B cell (primary cell): ENCODE data around the gene ZNF727. TPM values are rescaled to one million over a fixed set of nuclear protein-coding genes. Genes with fewer than 3 reads are reported as not detected.
"Not testable (repeated sequence)": the region's sequence is repeated elsewhere in the genome, so short reads cannot be mapped to it uniquely, and the experiment has no call there.

Experiments used
- ATAC-seq: fragments of 200-7000 bp; cut with Tn5 transposase; one replicate; pipeline ENCODE4 v1.10.0; 2021; ENCODE audit warnings: low read depth, mild to moderate bottlenecking, moderate number of reproducible peaks, moderate library complexity
- CTCF ChIA-PET: fragments of 350-600 bp; sonication (Branson Sonifier 250); formaldehyde crosslinking; loops from one replicate; lab custom pipeline; 2021; ENCODE audit warnings: antibody characterized with exemption, inconsistent platforms; lab: Charles Lee
- POLR2A ChIA-PET: fragments of 350-600 bp; sonication (Branson Sonifier 250); formaldehyde crosslinking; loops from one replicate; lab custom pipeline; 2021; ENCODE audit warnings: antibody characterized with exemption; lab: Charles Lee
- DNase-seq: peaks from one replicate; pipeline ENCODE4 v3.0.0; 2013
- H2AFZ ChIP-seq: 2 replicates; pipeline ENCODE4 v1.6.1; 2012; ENCODE audit warnings: mild to moderate bottlenecking, low read depth, low read length; ENCODE audit not compliant: insufficient read depth, poor library complexity, severe bottlenecking
- H3K27ac ChIP-seq, 2 donors: 1 replicate in 1 of 2; 2 replicates in 1 of 2; pipeline ENCODE4 v1.5.1; 2012 to 2013; ENCODE audit warnings: low read length in 2 of 2, mild to moderate bottlenecking in 2 of 2, moderate library complexity in 1 of 2
- H3K27me3 ChIP-seq, 4 experiments: fragments of 200-600 bp in 1 of 4; sonication (generic) in 1 of 4; replicated peaks in 1 of 4; 1 replicate in 2 of 4; 2 replicates in 2 of 4; pipeline versions ENCODE4 v1.6.1 to v1.7.0; 2013 to 2016; ENCODE audit warnings: low read length in 3 of 4, mild to moderate bottlenecking in 2 of 4, mixed read lengths in 1 of 4, moderate library complexity in 1 of 4; ENCODE audit not compliant: insufficient read depth in 4 of 4, control insufficient read depth in 3 of 4; ENCODE audit errors: control extremely low read depth in 1 of 4
- H3K36me3 ChIP-seq, 2 experiments: replicated peaks in 1 of 2; 1 replicate in 1 of 2; 2 replicates in 1 of 2; pipeline versions ENCODE4 v1.6.1 to v1.7.1; 2013; ENCODE audit warnings: low read length in 1 of 2; ENCODE audit not compliant: insufficient read depth in 2 of 2, control insufficient read depth in 1 of 2; ENCODE audit errors: control extremely low read depth in 1 of 2, extremely low read depth in 1 of 2
- H3K4me1 ChIP-seq, 2 donors: fragments of 200-600 bp in 1 of 2; sonication (generic) in 1 of 2; 1 replicate in 1 of 2; 2 replicates in 1 of 2; pipeline versions ENCODE4 v1.5.1 to v1.6.1; 2013 to 2017; ENCODE audit warnings: low read length in 2 of 2; ENCODE audit not compliant: control insufficient read depth in 2 of 2, insufficient read depth in 2 of 2
- H3K4me2 ChIP-seq: replicated peaks from 2 replicates; pipeline ENCODE3; 2012; ENCODE audit warnings: mild to moderate bottlenecking, low read depth, low read length; ENCODE audit not compliant: poor library complexity, severe bottlenecking
- H3K4me3 ChIP-seq, 5 experiments: fragments of 200-600 bp in 1 of 5; sonication (generic) in 1 of 5; 1 replicate in 3 of 5; 2 replicates in 2 of 5; pipeline versions ENCODE4 v1.5.1 to v1.7.0; 2011 to 2016; ENCODE audit warnings: low read length in 4 of 5, mild to moderate bottlenecking in 4 of 5, low read depth in 2 of 5, control low read depth in 1 of 5, moderate library complexity in 1 of 5; ENCODE audit not compliant: insufficient read depth in 1 of 5; ENCODE audit errors: control extremely low read depth in 1 of 5, extremely low read depth in 1 of 5
- H3K79me2 ChIP-seq: fragments of 200-600 bp; sonication (generic); one replicate; pipeline ENCODE4 v1.6.0; 2016; ENCODE audit warnings: low read length; ENCODE audit not compliant: control insufficient read depth, insufficient read depth
- H3K9ac ChIP-seq: fragments of 200-600 bp; sonication (generic); 2 replicates; pipeline ENCODE4 v1.6.1; 2017; ENCODE audit warnings: mild to moderate bottlenecking, low read length, moderate library complexity
- H3K9me3 ChIP-seq, 3 donors: one replicate each; pipeline versions ENCODE4 v1.6.1 to v1.7.1; 2013; ENCODE audit warnings: low read length in 2 of 3; ENCODE audit not compliant: control insufficient read depth in 2 of 3, insufficient read depth in 1 of 3; ENCODE audit errors: control extremely low read depth in 1 of 3
- H4K20me1 ChIP-seq: 2 replicates; pipeline ENCODE4 v1.6.0; 2012; ENCODE audit warnings: mild to moderate bottlenecking, low read length; ENCODE audit not compliant: insufficient read depth, control insufficient read depth, poor library complexity, severe bottlenecking
- H3K27ac Mint-ChIP-seq: one replicate; pipeline ENCODE4 v1.8.0; 2021; ENCODE audit warnings: mixed read lengths
- H3K27me3 Mint-ChIP-seq: one replicate; pipeline ENCODE4 v1.8.0; 2021; ENCODE audit warnings: mixed read lengths
- H3K4me1 Mint-ChIP-seq: one replicate; pipeline ENCODE4 v1.8.0; 2021; ENCODE audit warnings: mixed read lengths
- H3K4me3 Mint-ChIP-seq: one replicate; pipeline ENCODE4 v1.8.0; 2021; ENCODE audit warnings: mixed read lengths
- H3K9me3 Mint-ChIP-seq: one replicate; pipeline ENCODE4 v1.8.0; 2022; ENCODE audit warnings: mixed read lengths; ENCODE audit not compliant: insufficient read depth
- CTCF ChIP-seq: fragments of 200-600 bp; IDR thresholded peaks from one replicate; pipeline ENCODE4 v1.8.0; 2022; ENCODE audit warnings: antibody characterized with exemption, mild to moderate bottlenecking
- EZH2 ChIP-seq: IDR thresholded peaks from 2 replicates; pipeline ENCODE4 v1.6.1; 2012; ENCODE audit warnings: borderline replicate concordance, low read depth, mild to moderate bottlenecking, moderate library complexity, low read length; ENCODE audit not compliant: insufficient read depth, poor library complexity, severe bottlenecking
- WGBS: methylation state at CpG from one replicate; pipeline ENCODE4 v1.1.5; 2013; ENCODE audit warnings: missing lambda C conversion rate; ENCODE audit not compliant: insufficient coverage; 5-methylcytosine and 5-hydroxymethylcytosine counted together
- intact Hi-C: fragments of 100-400 bp; cut with micrococcal nuclease; formaldehyde crosslinking; loops from one replicate; pipeline ENCODE4 v1.10.0; 2022
- polyA plus RNA-seq: library from polyadenylated mRNA; depleted of rRNA; stranded (reverse); fragments of >200 nt; gene quantifications from 2 replicates; pipeline ENCODE4 v1.2.3, GENCODE V29; 2012
- total RNA-seq, 2 donors: library from RNA; stranded (reverse); fragments of 120-200 nt in 1 of 2; gene quantifications; 1 replicate in 1 of 2; 2 replicates in 1 of 2; pipeline versions ENCODE4 v1.2.3 to v1.2.4, GENCODE V29; 2013 to 2022

Gene ZNF727
- total and polyA plus RNA-seq, 2 donors (not counting 1 experiment from before 2014, with no cell fraction given) = 0.55 to 1.2 TPM

- Mint-ChIP-seq H3K9me3 (peaks cover 23% of the 10 kb centered on the region), H3K4me3 (no peak overlapping the region), H3K4me1 (no peaks in the 10 kb centered on the region), H3K27ac (no peak overlapping the region), H3K27me3 (no peaks in the 10 kb centered on the region)
- H4K20me1 ChIP-seq = no peaks in the 10 kb centered on the region
- H3K4me1 ChIP-seq = no peaks in the 10 kb centered on the region
- DNase-seq (no peak), ATAC-seq (no peak)
- intact Hi-C loops = no loop called here
- no peak overlapping the region for H3K4me2 ChIP-seq
- CTCF ChIA-PET = no interaction called here
- POLR2A ChIA-PET = no interaction called here
- H3K36me3 ChIP-seq = no peaks in the 10 kb centered on the region
- no peak for TF ChIP-seq CTCF
- no peak for TF ChIP-seq EZH2
- H2AFZ ChIP-seq = no peak overlapping the region
- H3K79me2 ChIP-seq = no peaks in the 10 kb centered on the region
- no peak overlapping the region for H3K27ac ChIP-seq
- no CpG with 5 or more reads among the region's 2 CpGs for WGBS
- H3K9ac ChIP-seq = no peak overlapping the region
- peaks cover 8 to 78% (median 36%) of the 10 kb centered on the region in 3 donors for H3K9me3 ChIP-seq
- no peaks in the 10 kb centered on the region for H3K27me3 ChIP-seq
- H3K4me3 ChIP-seq = no peak overlapping the region
Measured at GRCh38 chr7:64078699-64078994, 33.4 kb downstream of the ZNF727 start.

GRCh38 chr7:64087501-64087900 is 42.3 kb downstream of the ZNF727 start:
- Histone ChIP-seq H2AFZ (no peak overlapping the region), H3K4me1 (no peaks in the 10 kb centered on the region), H3K36me3 (no peaks in the 10 kb centered on the region), H3K9ac (no peak overlapping the region), H3K27ac (no peak overlapping the region), H3K79me2 (no peaks in the 10 kb centered on the region), H3K4me2 (no peak overlapping the region), H3K27me3 (no peaks in the 10 kb centered on the region), H4K20me1 (no peaks in the 10 kb centered on the region), H3K9me3 (peaks cover 0 to 68% (median 28%) of the 10 kb centered on the region in 3 donors), H3K4me3 (no peak overlapping the region)
- Mint-ChIP-seq H3K9me3 (peaks cover 14% of the 10 kb centered on the region), H3K4me1 (no peaks in the 10 kb centered on the region), H3K4me3 (no peak overlapping the region), H3K27ac (no peak overlapping the region), H3K27me3 (no peaks in the 10 kb centered on the region)
- WGBS = 57% methylated on average over 2 of the region's 3 CpGs
- CTCF ChIA-PET = no interaction called here
- ATAC-seq (no peak), DNase-seq (no peak)
- intact Hi-C loops = no loop called here
- TF ChIP-seq EZH2 (no peak), CTCF (no peak)
- POLR2A ChIA-PET = no interaction called here

- H3K27me3 Mint-ChIP-seq, H3K27ac ChIP-seq, DNase-seq, CTCF ChIA-PET, ATAC-seq, POLR2A ChIA-PET, H3K4me3 ChIP-seq, H3K4me1 Mint-ChIP-seq, H3K27me3 ChIP-seq, H3K4me1 ChIP-seq, H3K4me2 ChIP-seq, H3K27ac Mint-ChIP-seq, H4K20me1 ChIP-seq, H2AFZ ChIP-seq, H3K36me3 ChIP-seq, intact Hi-C loops, H3K79me2 ChIP-seq, H3K4me3 Mint-ChIP-seq, H3K9ac ChIP-seq: not testable (repeated sequence)
- WGBS = 80% methylated on average over 3 of the region's 5 CpGs
- peaks cover 16% of the 10 kb centered on the region for H3K9me3 Mint-ChIP-seq
- H3K9me3 ChIP-seq = peaks cover 0 to 67% (median 21%) of the 10 kb centered on the region in 3 donors
Measured at GRCh38 chr7:64088863-64089262, 43.6 kb downstream of the ZNF727 start.
